HuH-7.5 (cell line): Measurements from ENCODE around the gene WIPF3.

ENCODE experiments used
- DNase-seq: peaks from one replicate; pipeline ENCODE4 v3.0.0; 2011; ENCODE audit warnings: low spot score

Gene WIPF3

GRCh38 chr7:29809533-29810155, 3.3 kb downstream of the WIPF3 start:
- no peak for DNase-seq

- DNase-seq = no peak
Measured at GRCh38 chr7:29810297-29810696, 4.0 kb downstream of the WIPF3 start.

- no peak for DNase-seq
Measured at GRCh38 chr7:29810813-29811482, 4.6 kb downstream of the WIPF3 start.

GRCh38 chr7:29811586-29811985, 5.3 kb downstream of the WIPF3 start:
- DNase-seq = no peak

GRCh38 chr7:29812185-29812876, 6.0 kb downstream of the WIPF3 start:
- DNase-seq = no peak

GRCh38 chr7:29815181-29816105, 9.1 kb downstream of the WIPF3 start:
- no peak for DNase-seq

- DNase-seq = no peak
Measured at GRCh38 chr7:29818308-29818707, 12.0 kb downstream of the WIPF3 start.

GRCh38 chr7:29825775-29826529, 19.6 kb downstream of the WIPF3 start:
- DNase-seq = no peak

GRCh38 chr7:29826530-29826822, 20.2 kb downstream of the WIPF3 start:
- DNase-seq = no peak

GRCh38 chr7:29826904-29827303, 20.6 kb downstream of the WIPF3 start:
- no peak for DNase-seq

- no peak for DNase-seq
Measured at GRCh38 chr7:29831705-29832104, 25.4 kb downstream of the WIPF3 start.

GRCh38 chr7:29833929-29834328, 27.6 kb downstream of the WIPF3 start:
- DNase-seq = no peak

GRCh38 chr7:29835718-29836117, 29.4 kb downstream of the WIPF3 start:
- DNase-seq = no peak

- no peak for DNase-seq
Measured at GRCh38 chr7:29839302-29839701, 33.0 kb downstream of the WIPF3 start.

GRCh38 chr7:29839921-29840320, 33.6 kb downstream of the WIPF3 start:
- no peak for DNase-seq

- DNase-seq = no peak
Measured at GRCh38 chr7:29840701-29841100, 34.4 kb downstream of the WIPF3 start.

GRCh38 chr7:29841926-29842701, 35.8 kb downstream of the WIPF3 start:
- DNase-seq = no peak

GRCh38 chr7:29843093-29843492, 36.8 kb downstream of the WIPF3 start:
- DNase-seq = no peak

GRCh38 chr7:29843726-29844125, 37.4 kb downstream of the WIPF3 start:
- DNase-seq = no peak

GRCh38 chr7:29844559-29844958, 38.3 kb downstream of the WIPF3 start:
- no peak for DNase-seq

GRCh38 chr7:29847496-29847895, 41.2 kb downstream of the WIPF3 start:
- DNase-seq = no peak
